GM18907 (cell line): ENCODE results near the gene KCND3.

Experiments
- ATAC-seq: cut with Tn5 transposase; IDR thresholded peaks from one replicate; pipeline ENCODE4 v1.9.1; 2021; ENCODE audit warnings: mild to moderate bottlenecking, moderate library complexity; ENCODE audit not compliant: unreplicated experiment

The KCND3 gene

DNA sequence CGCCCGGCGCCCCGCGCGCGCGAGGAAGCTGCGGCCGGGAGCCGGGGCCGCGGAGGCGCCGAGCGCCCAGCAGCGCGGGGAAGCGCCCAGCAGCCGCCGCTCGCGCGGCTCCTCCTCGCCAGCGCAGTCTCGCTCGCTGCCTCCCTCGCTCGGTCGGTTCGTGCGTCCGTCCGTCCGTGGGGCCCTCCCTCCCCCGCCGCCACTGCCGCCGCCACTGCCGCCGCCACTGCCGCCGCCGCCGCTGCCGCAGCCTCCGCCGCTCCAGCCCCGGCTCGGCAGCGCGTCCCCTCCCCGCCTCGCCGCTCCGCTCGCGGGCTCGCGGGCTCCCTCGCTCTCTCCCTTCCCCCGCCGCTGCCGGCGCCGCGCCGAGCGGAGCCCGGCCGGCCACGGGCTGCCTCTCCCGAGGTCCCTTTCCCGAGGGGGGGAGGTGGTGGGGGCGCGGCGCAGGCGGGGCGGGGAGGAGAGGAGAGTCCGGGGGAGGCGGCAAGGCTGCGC is at the start of gene KCND3:
TSS of gene KCND3 (minus strand) at position 138 of the 495 bp plus-strand sequence.
- no peak for ATAC-seq

DNA sequence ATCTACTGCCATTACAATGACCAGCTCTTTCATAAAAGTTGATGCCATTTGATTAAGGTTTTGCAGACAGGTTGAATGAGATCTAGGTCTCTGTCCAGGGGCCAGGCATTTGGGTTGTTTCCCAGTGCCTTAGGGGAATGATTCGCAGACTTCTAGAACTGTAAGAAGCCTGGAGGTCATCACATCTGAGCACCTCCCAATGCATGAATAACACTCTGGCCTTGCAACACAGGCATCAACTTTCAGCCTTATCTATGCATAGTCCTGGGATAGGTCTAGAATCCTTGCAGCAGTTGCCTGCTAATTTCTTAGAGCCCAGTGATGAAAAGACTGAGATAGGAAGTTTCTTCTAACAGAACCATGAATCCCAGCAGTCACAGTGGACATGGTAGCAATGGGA is 44.8 kb upstream of the KCND3 start:
- no peak for ATAC-seq

DNA sequence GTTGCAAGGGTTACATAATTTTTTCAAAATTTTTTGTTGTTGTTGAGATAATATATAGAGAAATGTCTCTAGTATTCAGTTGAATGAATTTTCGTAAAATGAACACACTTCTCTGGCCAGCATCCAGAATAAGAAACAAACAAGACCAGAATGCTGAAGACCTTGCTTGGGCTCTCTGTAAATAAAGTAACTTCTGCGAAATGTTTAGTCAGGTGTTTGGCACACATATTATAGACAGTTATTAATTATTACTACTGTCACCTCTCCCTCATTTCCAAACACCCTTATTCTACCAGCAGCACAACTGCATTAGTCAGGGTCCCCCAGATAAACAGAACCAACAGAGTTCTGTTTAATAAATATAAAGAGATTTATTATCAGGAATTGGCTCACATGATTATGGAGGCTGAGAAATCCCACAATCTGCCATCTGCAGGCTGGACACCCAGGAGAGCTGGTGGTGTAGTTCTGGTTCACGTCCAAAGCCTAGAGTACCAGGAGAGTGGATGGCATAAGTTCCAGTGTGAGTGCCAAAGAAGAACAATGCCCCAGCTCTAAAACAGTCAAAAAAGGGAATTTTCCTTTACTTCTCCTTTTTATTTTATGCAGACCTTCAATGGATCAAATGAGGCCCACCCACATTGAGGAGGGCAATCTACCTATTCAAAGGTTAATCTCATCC is 44.1 kb upstream of the KCND3 start:
- no peak for ATAC-seq

DNA sequence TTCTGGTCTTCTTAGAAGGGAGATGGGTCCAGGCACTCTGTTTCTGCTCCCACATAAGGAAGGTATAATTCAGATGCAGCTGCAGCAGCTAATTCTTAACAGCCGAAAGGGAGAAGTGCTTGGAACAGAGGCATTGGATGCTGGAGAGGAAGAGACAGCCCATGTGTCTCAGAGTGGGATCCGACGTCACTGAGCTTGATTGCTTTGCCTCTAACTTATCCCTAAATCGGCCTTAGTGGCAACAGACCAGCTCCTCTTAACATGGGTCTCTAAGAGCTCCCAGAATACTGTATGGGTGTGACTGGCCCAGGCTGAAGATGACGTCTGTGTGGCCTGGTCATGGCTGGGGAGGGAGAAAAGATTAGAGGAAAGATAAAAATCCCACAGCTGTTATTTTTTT is 40.7 kb upstream of the KCND3 start:
- no peak for ATAC-seq

GRCh38 chr1:112027696-112028095 is 38.2 kb upstream of the KCND3 start:
- ATAC-seq = no peak

- no peak for ATAC-seq
Observed at GRCh38 chr1:112026501-112026900, 37.0 kb upstream of the KCND3 start.

GRCh38 chr1:112026016-112026415 is 36.5 kb upstream of the KCND3 start:
- no peak for ATAC-seq

- ATAC-seq = no peak
Observed at GRCh38 chr1:112021263-112021662, 31.8 kb upstream of the KCND3 start.

- no peak for ATAC-seq
Observed at GRCh38 chr1:112017183-112017582, 27.7 kb upstream of the KCND3 start.

DNA sequence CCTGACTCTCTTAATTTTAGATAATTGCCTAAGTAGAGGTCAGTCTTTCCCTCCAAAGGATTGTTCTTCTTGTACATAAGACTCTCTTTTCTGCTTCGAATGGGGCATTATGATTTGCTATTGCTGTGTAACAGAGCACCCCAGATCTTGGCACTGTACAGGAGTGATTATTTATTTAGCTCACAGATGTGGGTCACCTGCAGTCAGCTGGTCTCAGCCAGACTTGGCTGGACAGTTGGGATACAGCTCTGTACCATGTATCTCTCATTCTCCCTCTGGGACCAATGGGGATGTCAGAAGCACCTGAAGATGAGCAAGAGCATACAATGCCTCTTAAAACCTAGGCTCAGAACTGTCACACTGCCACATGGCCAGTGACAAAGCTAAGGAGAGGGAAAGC is 23.4 kb upstream of the KCND3 start:
- no peak for ATAC-seq

GRCh38 chr1:112011202-112011601 is 21.7 kb upstream of the KCND3 start:
- ATAC-seq = no peak

DNA sequence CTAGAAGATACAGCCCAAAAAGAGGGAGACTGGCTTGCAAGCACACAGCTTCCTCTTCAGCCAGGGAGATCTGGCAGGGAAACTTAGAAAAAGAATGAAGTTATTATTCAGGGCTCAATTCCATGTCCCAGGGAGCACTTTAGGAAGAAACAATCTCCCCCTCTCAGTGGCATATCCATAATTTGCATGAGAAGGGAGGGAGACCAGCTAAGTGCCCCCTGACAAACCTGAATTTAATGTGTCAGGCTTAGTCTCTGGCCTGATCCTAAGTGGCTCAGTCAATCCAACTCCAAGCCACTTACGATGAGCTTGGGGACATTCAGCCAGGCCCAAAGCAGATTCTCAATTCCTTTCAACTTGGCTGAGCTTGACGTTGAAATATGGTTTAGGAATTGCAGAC is 17.7 kb upstream of the KCND3 start:
- no peak for ATAC-seq

GRCh38 chr1:112006416-112007025 is 17.1 kb upstream of the KCND3 start:
- no peak for ATAC-seq

DNA sequence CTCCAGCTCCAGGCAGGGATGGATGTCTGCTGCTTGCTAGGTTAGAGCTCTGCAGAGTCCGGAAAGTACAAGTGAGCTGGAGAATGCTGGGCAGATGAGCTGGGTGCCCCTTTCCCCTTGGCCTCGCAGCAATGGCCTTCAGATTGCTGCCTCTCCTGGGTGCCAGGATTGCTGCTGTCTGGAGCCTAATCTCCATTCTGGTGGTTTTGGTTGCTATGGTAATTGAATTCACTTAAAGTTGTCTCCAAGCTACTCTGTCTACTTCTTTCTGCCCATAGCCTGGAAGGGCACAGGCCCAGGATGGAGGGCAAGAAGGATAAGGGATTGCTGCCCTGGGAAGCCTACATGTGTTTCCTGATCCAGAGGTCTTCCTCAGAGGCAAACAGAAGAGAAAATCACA is 14.6 kb upstream of the KCND3 start:
- no peak for ATAC-seq

- no peak for ATAC-seq
Observed at GRCh38 chr1:112002514-112002913, 13.0 kb upstream of the KCND3 start.

DNA sequence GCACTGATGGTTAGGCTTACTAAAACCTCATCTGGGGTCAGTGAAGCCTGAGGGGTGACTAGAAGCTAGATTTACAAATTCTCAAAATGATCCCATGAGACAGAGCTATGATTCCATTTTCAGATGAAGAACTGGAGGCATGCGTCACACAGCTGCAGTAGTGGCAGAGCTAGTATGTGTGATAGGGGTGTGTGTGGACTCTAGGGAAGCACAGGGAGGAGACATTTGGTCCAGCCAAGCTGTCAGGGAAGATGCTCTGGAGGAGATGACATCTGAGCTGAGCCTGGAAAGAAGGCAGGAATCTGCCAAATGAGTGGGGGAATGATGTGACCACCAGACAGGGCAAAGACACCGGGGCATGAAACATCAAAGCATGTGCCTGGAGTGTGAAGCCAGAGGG is 12.0 kb upstream of the KCND3 start:
- no peak for ATAC-seq

GRCh38 chr1:112000048-112000447 is 10.6 kb upstream of the KCND3 start:
- no peak for ATAC-seq

DNA sequence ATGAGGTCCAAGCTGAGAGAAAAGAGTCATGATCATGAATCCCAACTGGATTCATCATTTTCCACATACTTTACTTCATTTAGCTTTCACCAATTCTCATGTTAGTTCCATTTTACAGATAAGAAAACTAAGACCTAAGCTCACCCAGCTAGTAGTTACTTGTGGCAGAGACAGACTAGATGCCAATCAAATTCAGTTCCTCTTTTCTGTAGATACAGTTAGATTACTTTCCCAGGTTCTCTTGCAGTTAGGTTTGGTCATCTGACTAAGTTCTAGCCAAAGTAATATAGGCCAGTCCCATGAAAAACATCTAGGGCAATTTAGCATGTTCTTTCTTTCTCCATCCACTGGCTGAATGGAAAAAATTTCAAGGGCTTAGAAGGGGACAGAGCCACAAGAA is 8.9 kb upstream of the KCND3 start:
- no peak for ATAC-seq

- ATAC-seq = no peak
Observed at GRCh38 chr1:111992476-111992875, 3.0 kb upstream of the KCND3 start.

DNA sequence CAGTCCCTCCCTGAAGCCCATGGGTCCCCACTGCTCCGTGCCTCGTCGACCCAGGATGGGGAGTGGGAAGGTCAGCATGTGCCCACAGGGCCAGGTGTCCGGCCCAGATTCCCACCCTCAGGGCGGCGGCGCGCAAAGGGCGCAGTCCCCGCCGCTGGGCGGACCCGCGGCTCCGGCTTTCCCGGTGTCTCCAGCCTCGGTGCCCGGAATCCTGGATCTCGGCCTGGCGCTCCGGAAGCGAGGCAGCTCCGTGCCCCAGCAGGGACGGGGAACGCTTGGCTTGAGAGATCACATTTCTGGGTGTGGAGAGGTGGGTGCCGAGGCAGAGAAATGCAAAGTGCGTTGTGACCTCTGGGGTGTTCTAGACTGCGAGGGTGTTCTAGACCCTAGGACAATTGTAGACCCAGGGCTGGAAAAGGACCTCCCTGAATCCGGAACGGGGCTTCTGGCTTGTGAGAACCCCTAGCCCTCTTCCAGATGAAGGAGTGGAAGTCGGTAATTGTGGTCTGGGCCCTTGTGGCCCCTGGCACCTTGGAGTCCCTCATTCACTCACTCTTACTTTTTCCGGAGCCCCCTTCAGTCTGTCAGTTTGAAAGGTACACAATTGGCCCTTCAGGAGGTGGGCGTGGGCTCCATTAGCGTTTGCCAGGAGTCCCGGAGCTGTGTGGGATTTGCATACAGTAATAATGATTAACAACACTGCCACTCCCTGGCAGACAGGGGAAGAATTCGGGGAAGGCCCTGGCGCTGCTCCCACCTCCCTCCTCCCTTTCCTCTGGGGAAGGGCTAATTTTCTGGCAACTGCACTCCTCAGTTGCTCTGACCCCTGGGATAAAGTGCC is 1.6 kb upstream of the KCND3 start:
- ATAC-seq = no peak

GRCh38 chr1:111990026-111990877 is 784 bp upstream of the KCND3 start:
- ATAC-seq = no peak
